HTR-8/SVneo (cell line): ENCODE results near the gene TRAF3IP3.
A peak's percentile ranks its signal among the peaks of the same experiment; 100 is the strongest.

Source experiments
- DNase-seq: peaks from one replicate; pipeline ENCODE4 v3.0.0; 2011; ENCODE audit warnings: low spot score, mixed read lengths; ENCODE audit not compliant: insufficient read length
- FAIRE-seq: peaks from 2 replicates; lab custom pipeline; 2011; peaks lifted over from hg19 to GRCh38; lab: Jason Lieb, UNC

Gene TRAF3IP3

DNA sequence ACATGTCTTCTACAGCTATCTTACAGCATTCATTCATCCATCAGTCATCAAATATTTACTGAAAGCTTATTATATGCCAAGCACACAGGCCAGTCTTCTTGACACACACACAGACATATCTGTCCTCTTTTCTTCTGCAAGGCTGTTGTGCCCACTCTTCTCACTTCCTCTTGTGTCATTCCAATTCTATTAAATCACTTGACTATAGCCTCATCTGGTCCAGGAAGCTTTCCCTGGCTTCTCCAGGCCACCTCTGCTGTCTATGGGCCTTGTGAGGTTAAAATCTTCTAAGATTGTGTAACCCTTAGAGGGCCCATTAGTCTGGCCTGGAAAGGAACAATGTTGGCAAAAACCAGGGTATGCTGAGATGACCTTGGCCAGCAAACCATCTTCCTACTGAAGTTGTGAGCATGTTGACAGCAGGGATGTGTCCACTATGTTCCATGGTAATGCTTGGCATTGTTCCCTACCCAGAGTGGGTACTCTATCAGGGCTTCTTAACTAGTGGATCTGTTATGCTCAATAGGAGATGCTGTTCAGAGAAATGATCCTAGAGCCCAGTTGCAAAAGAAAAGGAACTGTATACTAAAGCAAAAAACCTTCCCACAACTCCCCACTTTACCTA is 5.3 kb downstream of the TRAF3IP3 start:
- DNase-seq (no peak), FAIRE-seq (no peak)

DNA sequence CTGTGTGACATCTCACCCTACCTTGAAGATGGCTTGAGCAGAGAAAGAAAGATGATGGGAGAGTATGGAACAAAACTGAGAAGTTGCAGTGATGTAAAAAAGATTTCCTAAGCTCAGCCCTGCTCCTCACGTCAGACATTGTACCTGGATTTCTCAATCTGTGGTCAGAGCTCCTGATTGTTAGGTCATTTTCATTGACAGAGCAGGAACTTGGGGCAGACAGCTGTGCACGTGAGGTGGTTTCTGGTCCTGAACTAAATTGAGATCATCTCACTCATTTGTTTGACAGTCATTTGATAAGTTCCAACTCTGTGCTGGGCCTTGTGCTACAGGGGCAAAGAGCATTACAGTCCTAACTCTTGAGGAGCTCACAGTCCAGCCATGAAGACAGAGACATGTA is 10.2 kb downstream of the TRAF3IP3 start:
- no peak for FAIRE-seq

GRCh38 chr1:209767096-209767495 is 11.2 kb downstream of the TRAF3IP3 start:
- FAIRE-seq (no peak), DNase-seq (no peak)

More for the DNA sequence above, 10.2 kb downstream of the TRAF3IP3 start:
- no peak for DNase-seq

- no peak for DNase-seq
- no peak for FAIRE-seq
Observed at GRCh38 chr1:209767706-209768105, 11.9 kb downstream of the TRAF3IP3 start.

DNA sequence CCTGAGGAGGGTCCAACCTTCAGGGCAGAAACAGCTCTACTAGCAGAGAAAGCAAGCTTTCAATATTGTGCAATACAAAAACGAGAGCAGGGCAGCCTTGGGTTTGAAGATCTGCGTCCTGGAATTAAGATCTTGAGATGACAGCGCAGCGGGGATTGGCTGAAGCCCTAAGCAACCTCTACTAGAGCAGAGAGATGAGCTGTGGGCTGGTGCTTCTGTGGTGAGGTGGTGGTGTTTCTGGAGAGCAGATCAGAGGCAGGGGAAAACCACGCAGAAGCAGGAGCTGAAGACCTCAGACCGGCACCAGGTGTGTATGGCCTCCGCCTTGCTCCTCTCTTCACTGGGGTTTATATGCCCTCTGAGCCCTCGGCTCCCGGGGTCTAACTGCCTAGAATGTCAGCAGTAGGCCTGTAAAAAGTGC is 12.5 kb downstream of the TRAF3IP3 start:
- FAIRE-seq = no peak
- no peak for DNase-seq

DNA sequence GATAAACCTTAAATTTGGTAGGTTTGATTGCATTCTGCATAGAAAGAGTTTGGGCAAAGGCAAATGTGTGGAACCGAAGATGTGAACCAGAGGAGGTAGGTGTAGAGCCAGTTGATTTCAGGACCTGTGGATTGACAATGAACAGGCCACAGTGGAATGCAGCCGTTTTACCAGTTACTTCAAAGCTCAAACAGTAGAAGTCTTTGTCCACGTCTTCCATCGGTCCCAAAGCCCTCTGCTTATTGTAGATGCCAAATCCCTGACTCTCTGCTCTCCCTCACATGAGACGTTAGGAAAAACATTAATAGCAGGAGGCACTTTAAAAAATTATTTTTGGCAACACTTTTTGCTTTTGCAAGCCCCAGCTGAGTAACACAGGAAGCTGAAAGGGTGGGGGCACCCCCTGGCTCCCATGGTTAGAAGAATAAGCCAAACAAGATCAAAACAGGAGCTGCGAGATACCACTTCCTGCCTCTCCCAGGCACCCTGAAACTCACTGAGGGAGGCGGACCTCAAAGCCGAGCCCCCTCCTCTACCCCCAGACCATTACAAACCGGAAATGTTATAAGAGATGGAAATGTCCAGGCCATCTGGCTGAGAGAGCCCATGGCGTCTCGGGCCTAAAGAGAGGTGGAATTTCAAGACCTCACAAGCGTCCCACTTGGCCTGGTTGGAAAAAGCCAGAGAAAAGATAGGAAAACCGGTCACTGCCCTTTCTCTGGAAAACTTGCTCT is 13.5 kb downstream of the TRAF3IP3 start:
- peak; percentile 60 for DNase-seq
- FAIRE-seq = no peak

DNA sequence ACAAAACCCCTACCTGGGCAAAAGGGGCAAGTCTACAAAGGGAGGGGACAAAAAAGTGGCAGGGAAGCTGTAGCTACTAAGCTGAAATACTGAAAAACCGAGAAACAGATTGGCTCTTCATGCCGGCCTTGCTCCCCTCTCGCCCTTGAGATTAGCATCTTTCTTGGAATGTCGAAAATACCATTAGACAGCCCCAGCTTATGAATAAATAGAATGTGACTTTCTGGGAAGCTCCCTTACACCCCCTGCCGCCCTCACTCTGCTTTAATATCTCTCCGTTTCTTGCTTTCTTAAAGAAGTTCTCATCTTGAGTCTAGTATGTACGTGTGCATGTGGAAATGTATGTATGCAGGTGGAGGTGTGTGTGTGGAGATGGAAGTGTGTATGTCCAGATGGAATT is 14.1 kb downstream of the TRAF3IP3 start:
- FAIRE-seq (no peak), DNase-seq (no peak)

- FAIRE-seq (no peak), DNase-seq (no peak)
Observed at GRCh38 chr1:209770636-209771415, 15.0 kb downstream of the TRAF3IP3 start.

DNA sequence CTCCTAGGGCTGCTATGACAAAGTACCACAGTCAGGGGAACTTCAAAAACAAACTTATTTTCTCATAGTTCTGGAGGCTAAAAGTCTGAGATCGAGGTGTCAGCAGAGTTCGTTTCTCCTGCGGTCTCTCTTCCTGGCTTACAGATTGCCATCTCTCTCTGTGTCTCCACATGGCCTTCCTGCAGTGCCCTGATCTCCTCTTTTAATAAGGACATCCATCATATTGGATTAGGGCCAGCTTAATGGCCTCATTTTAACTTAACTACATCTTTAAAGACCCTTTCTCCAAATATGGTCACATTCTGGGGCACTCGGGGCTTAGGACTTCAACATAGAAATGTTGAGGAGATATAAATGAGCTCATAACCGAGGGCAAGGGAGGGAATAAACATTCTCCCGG is 16.3 kb downstream of the TRAF3IP3 start:
- DNase-seq (no peak), FAIRE-seq (no peak)

DNA sequence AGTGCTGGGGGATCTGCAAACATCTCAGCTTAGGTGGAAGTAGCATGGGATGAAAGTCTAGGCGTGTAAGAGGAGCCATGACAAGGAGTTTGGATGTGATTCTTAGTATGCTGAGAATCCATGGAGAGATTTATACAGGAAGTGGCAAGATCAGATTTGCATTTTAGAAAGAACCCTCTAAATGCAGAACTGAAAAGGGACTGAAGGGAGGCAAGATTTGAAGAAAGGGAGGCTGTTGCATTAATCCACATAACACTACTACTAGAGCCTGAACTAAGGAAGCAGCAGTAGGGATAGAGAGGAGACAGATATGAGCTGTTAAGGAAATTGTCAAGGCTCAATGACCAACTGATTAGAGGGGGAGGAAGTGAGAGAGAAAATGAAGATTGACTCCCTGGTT is 18.7 kb downstream of the TRAF3IP3 start:
- DNase-seq = no peak
- FAIRE-seq = no peak

DNA sequence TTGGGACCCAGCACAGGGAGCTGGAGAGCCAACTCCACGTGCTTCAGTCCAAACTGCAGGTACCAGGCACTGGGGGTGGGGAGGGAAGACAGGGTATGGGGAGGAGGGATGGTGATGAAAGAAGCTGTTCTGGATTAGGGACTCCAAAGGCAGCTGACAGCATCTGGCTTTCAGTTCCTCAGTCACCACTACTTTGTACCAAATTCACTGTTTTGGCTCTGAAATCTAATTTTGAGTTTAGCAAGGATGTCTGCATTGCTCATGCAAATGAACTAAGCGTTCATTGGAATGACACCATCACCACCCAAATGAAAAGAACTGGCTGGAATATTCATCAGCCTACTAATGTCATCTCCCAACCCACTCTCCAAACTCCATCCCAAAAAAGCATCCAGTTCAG is 19.8 kb downstream of the TRAF3IP3 start:
- FAIRE-seq (no peak), DNase-seq (no peak)

DNA sequence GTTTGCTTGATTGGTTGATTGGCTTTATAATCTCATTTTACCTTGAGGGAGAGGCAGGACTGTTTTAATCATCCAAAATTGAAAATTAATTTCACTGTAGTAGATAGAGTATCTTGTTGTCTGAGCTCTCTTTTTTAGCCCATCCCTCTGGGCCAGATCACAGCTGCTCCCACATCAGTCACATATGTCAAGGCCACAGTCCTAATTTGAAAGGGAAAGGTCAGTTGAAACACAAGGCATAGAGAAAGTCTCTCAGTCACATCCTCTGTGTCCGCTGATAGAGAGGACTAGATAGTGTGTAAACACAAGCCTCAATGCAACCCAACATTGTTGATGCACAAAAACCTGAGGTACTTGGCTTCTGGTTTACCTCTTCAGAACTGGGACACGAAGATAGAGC is 21.7 kb downstream of the TRAF3IP3 start:
- DNase-seq (no peak), FAIRE-seq (no peak)

- FAIRE-seq (no peak), DNase-seq (no peak)
Observed at GRCh38 chr1:209778102-209778501, 22.2 kb downstream of the TRAF3IP3 start.

GRCh38 chr1:209780268-209780667 is 24.4 kb downstream of the TRAF3IP3 start:
- FAIRE-seq (no peak), DNase-seq (no peak)

- FAIRE-seq = no peak
- no peak for DNase-seq
Observed at GRCh38 chr1:209783386-209783785, 27.5 kb downstream of the TRAF3IP3 start.

DNA sequence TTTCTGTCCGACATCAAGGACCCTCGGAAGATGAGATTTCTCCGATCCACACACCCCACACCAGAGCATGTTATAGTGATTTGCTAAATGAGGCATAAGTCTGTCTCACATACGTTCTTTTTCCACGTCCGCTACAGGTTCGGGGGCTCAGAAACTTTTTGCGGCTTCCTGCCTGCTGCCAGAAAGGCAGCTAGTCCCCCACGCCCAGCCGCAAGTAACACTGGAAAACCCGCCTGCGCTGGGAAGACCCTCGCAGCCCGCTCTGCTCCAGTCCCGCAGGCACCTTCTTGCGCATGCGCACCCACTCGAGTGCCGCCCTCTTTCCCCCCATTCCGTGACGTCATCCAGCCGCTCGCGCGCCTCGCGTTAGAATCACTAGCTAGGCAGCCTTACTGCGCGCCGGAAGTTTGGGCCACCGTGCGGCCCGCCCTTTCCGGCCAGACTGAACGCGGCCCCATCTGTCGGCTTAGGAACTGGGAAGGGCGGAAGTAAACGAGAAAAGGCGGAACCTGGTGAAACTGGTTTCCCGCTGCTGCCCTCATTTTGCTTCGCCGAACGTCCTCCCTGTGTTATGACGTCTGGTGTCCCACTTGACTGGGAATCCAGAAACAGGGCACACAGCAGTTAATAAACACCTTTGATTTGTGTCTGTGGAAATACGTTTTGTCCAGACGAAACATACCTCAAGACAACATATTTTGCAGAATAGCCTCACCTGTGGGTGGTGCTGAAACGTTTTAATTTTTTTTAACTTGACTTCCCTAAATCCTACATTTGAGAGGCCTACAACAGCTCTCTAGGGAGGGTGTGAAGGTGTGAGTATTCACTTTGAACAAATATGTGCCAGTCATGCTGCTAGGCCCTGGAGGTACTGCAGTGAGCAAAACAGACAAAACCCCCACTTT is 28.7 kb downstream of the TRAF3IP3 start, which contains the start of gene C1orf74:
Gene C1orf74, minus strand, starts transcription at position 295 of the 905 bp plus-strand sequence. CDS start 925 bp downstream, outside the sequence.
- peak; percentile 96 for DNase-seq
- peak; percentile 96 for FAIRE-seq

- FAIRE-seq (no peak), DNase-seq (no peak)
Observed at GRCh38 chr1:209785592-209785991, 29.7 kb downstream of the TRAF3IP3 start.

DNA sequence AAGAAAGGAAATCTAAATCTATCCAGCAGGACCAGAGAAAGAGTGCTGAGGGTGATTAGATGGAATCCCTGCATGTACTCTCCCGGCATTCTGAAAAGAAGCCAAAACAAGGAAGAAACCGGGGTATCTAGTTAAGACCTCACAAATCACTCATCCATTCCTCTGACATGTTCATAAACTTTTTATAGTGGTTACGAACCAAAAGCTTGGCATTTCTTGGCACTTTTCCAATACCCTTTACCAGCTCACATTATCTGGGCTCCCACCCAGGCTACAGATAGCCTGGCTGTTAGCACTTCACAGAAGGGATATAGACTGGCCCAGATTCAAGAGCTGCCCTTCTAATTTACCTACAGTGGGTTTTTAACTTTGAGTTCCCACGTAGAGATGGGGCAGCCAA is 30.3 kb downstream of the TRAF3IP3 start:
- no peak for FAIRE-seq

DNA sequence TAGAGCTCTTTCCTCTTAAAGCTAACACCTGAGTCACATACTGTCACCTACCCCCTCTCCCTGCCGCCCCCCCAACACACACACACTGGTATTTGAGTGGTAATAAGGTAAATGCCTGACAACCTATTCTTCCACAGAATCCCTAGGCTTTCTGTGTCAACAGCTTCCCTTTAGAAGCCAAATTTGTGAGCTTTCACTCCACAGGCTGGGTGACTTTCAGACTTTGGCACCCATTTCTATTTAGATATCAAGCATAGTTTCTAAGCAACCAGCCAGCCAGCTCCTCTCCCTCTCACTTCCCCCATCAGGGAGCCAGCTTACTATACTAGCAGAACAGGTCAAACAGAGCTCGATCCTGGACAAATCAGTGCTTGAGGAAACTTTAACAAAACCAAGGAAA is 31.7 kb downstream of the TRAF3IP3 start:
- DNase-seq (no peak), FAIRE-seq (no peak)

More for the DNA sequence above, 30.3 kb downstream of the TRAF3IP3 start:
- DNase-seq = no peak

DNA sequence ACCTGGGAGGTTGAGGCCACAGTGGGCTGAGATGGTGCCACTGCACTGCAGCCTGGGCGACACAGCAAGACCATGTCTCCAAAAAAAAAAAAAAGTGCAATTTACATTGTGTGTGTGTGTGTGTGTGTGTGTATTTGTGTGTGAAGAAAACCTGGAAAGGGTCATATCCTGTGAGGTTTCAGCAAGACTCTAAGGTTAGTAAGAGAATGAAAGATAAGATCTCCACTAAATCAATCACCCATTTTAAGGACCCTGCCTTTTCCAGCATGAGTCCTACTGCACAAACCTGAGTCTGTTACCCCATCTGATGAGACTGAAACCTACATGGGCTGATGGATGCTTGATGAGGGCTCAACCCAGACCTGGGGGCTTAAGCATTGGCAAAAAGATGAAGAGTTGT is 33.4 kb downstream of the TRAF3IP3 start:
- DNase-seq (no peak), FAIRE-seq (no peak)
